NCI-H1436 treated with DMSO at 0.1 percent for 48 hours (cell line): ENCODE results near the gene B4GALT1.

Experiments used
- DNase-seq: peaks from one replicate; lab custom pipeline; 2025; lab: John Stamatoyannopoulos, UW

The B4GALT1 gene

GRCh38 chr9:33139421-33140228, 27.5 kb downstream of the B4GALT1 start:
- no peak for DNase-seq

- DNase-seq = no peak
Observed at GRCh38 chr9:33138768-33139167, 28.4 kb downstream of the B4GALT1 start.

GRCh38 chr9:33137781-33138264, 29.3 kb downstream of the B4GALT1 start:
- DNase-seq = no peak

- DNase-seq = no peak
Observed at GRCh38 chr9:33136721-33137670, 30.1 kb downstream of the B4GALT1 start.

GRCh38 chr9:33135470-33135958, 31.6 kb downstream of the B4GALT1 start:
- no peak for DNase-seq

- no peak for DNase-seq
Observed at GRCh38 chr9:33135031-33135461, 32.1 kb downstream of the B4GALT1 start.

GRCh38 chr9:33133186-33133585, 34.0 kb downstream of the B4GALT1 start:
- DNase-seq = no peak

GRCh38 chr9:33131790-33132772, 35.1 kb downstream of the B4GALT1 start:
- DNase-seq = no peak

GRCh38 chr9:33130961-33131789, 36.0 kb downstream of the B4GALT1 start:
- no peak for DNase-seq

- no peak for DNase-seq
Observed at GRCh38 chr9:33129886-33130881, 37.0 kb downstream of the B4GALT1 start.

- DNase-seq = no peak
Observed at GRCh38 chr9:33129251-33129885, 37.8 kb downstream of the B4GALT1 start.

GRCh38 chr9:33128570-33128969, 38.6 kb downstream of the B4GALT1 start:
- DNase-seq = no peak

GRCh38 chr9:33127881-33128280, 39.3 kb downstream of the B4GALT1 start:
- DNase-seq = no peak

- DNase-seq = no peak
Observed at GRCh38 chr9:33125871-33126823, 41.0 kb downstream of the B4GALT1 start.

GRCh38 chr9:33125461-33125860, 41.7 kb downstream of the B4GALT1 start:
- no peak for DNase-seq

GRCh38 chr9:33124751-33125381, 42.3 kb downstream of the B4GALT1 start:
- no peak for DNase-seq

- no peak for DNase-seq
Observed at GRCh38 chr9:33124046-33124445, 43.1 kb downstream of the B4GALT1 start.
